Erythroblast (primary cell): Measurements from ENCODE around the gene KRTAP10-7.

Source experiments
- GATA1 ChIP-seq: IDR thresholded peaks from 2 replicates; pipeline ENCODE4 v1.6.1; 2011; ENCODE audit warnings: low read depth, mild to moderate bottlenecking, control low read depth, low read length, moderate library complexity
- POLR2A ChIP-seq: IDR thresholded peaks from 2 replicates; pipeline ENCODE4 v1.6.1; 2011; ENCODE audit warnings: mild to moderate bottlenecking, low read length

GRCh38 chr21:44574457-44575306, 25.7 kb upstream of the KRTAP10-7 start:
- TF ChIP-seq POLR2A (no peak), GATA1 (no peak)
